T1000 (cell line): ENCODE results near the gene LPCAT3.

ENCODE experiments used
- DNase-seq: peaks from one replicate; lab custom pipeline; 2025; ENCODE audit warnings: mixed read lengths; lab: John Stamatoyannopoulos, UW

The LPCAT3 gene

GRCh38 chr12:6963791-6964413 is 54.4 kb downstream of the LPCAT3 start:
- DNase-seq, result no peak

- no peak for DNase-seq
These were observed 55.1 kb downstream of the LPCAT3 start for GRCh38 chr12:6963016-6963731.

GRCh38 chr12:6962285-6963015 is 55.8 kb downstream of the LPCAT3 start:
- DNase-seq, result no peak

GRCh38 chr12:6961695-6962284 is 56.5 kb downstream of the LPCAT3 start:
- DNase-seq, result no peak

GRCh38 chr12:6961278-6961694 is 57.0 kb downstream of the LPCAT3 start:
- no peak for DNase-seq

GRCh38 chr12:6960593-6961277 is 57.5 kb downstream of the LPCAT3 start:
- no peak for DNase-seq

- no peak for DNase-seq
These were observed 58.3 kb downstream of the LPCAT3 start for GRCh38 chr12:6959805-6960592.

GRCh38 chr12:6959058-6959804 is 59.0 kb downstream of the LPCAT3 start:
- no peak for DNase-seq

- DNase-seq, result no peak
These were observed 59.6 kb downstream of the LPCAT3 start for GRCh38 chr12:6958609-6959057.

GRCh38 chr12:6957741-6958608 is 60.3 kb downstream of the LPCAT3 start:
- DNase-seq, result no peak

- DNase-seq, result no peak
These were observed 61.0 kb downstream of the LPCAT3 start for GRCh38 chr12:6957151-6957701.

- no peak for DNase-seq
These were observed 62.1 kb downstream of the LPCAT3 start for GRCh38 chr12:6956021-6956727.

- DNase-seq, result no peak
These were observed 62.9 kb downstream of the LPCAT3 start for GRCh38 chr12:6955108-6956020.

- no peak for DNase-seq
These were observed 63.8 kb downstream of the LPCAT3 start for GRCh38 chr12:6954316-6955107.

GRCh38 chr12:6953442-6954315 is 64.6 kb downstream of the LPCAT3 start:
- DNase-seq, result no peak
